Measurements from ENCODE around the gene NOP16.

Gene NOP16

DNA sequence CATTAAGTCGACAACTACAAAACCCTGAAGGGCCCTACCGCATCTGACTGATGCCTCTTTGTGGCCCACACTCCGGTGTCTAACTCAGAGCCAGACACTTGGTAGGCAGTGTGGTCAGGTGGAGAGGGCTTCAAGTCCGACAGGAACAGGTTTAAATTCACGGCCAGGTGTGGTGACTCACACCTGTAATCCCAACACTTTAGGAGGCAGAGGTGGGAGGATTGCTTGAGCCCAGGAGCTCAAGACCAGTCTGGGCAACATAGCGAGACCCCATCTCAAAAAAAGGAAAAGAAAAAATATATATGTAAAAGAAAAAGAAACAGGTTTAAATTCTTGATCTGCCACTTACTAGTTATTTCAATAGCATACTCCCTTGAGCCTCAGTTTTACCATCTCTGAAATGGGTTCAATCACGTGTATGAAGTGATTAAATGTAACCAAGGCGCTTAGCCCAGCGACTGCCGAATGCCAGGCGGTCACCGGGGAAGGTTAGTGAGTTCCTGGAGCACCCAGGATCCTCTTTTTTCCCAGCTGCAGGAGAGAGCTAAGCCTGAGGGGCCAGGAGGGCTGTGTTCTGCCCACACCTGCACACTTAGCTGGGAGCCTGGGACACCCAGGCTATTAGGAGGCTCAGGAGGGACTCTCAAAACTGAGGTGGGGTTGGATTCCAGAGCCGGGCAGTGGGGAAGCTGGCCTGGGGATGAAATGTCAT is 27.0 kb upstream of the NOP16 start:
- TF ChIP-seq ZFX (IDR thresholded peaks at IDR 0.05), result no peak
- TF ChIP-seq, protein P1, sequence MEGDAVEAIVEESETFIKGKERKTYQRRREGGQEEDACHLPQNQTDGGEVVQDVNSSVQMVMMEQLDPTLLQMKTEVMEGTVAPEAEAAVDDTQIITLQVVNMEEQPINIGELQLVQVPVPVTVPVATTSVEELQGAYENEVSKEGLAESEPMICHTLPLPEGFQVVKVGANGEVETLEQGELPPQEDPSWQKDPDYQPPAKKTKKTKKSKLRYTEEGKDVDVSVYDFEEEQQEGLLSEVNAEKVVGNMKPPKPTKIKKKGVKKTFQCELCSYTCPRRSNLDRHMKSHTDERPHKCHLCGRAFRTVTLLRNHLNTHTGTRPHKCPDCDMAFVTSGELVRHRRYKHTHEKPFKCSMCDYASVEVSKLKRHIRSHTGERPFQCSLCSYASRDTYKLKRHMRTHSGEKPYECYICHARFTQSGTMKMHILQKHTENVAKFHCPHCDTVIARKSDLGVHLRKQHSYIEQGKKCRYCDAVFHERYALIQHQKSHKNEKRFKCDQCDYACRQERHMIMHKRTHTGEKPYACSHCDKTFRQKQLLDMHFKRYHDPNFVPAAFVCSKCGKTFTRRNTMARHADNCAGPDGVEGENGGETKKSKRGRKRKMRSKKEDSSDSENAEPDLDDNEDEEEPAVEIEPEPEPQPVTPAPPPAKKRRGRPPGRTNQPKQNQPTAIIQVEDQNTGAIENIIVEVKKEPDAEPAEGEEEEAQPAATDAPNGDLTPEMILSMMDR (conservative IDR thresholded peaks at IDR 0.05), result no peak
- peak overlapping the region; percentile 88 for H3K27ac ChIP-seq

GRCh38 chr5:176414704-176415103 is 26.3 kb upstream of the NOP16 start:
- no peak for TF ChIP-seq ZFX (IDR thresholded peaks at IDR 0.05)
- H3K27ac ChIP-seq, result no peak overlapping the region

- TF ChIP-seq, protein P1 (conservative IDR thresholded peaks at IDR 0.05), result no peak
- no peak for TF ChIP-seq ZFX (IDR thresholded peaks at IDR 0.05)
- no peak overlapping the region for H3K27ac ChIP-seq
Measured at GRCh38 chr5:176413709-176414191, 25.4 kb upstream of the NOP16 start.

- no peak overlapping the region for H3K27ac ChIP-seq
- no peak for TF ChIP-seq ZFX (IDR thresholded peaks at IDR 0.05)
- TF ChIP-seq, protein P1 (conservative IDR thresholded peaks at IDR 0.05), result no peak
Measured at GRCh38 chr5:176413255-176413565, 24.8 kb upstream of the NOP16 start.

DNA sequence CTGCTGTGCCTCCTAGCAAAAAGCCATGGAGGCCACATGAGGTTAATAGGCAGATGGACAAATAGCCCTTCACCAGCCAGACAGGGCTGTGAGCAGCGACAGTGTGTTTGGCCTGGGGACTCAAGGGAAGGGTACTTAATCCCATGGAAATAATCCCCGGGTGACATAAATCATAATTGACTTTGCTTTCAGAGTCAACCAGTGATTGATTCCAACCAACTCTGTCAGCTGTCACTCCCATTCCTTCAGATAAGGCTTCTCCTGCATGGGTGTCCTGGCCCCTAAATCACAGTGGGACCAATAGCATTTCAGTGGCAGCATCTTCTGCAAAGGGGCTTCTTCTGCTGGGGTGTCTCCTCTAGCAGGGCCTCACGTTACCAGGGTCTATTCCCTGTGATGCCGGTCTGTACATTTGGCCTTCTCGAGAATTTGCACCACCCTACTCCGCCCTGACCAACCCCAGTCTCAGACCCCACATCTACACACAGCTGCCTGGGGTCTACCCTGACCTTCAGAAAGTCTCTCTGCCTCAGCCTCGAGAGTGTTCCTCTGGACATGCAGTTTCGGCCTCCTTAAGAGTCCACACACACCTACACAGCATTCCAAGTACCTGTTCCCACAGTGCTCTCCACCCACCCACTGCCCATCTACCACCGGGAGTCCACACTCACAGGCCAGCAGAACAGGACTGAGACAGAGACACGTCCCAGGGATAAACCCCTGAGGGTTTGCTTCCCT is 24.3 kb upstream of the NOP16 start:
- H3K27ac ChIP-seq, result no peak overlapping the region
- TF ChIP-seq ZFX (IDR thresholded peaks at IDR 0.05), result no peak
- TF ChIP-seq, protein P1 (conservative IDR thresholded peaks at IDR 0.05), result no peak

DNA sequence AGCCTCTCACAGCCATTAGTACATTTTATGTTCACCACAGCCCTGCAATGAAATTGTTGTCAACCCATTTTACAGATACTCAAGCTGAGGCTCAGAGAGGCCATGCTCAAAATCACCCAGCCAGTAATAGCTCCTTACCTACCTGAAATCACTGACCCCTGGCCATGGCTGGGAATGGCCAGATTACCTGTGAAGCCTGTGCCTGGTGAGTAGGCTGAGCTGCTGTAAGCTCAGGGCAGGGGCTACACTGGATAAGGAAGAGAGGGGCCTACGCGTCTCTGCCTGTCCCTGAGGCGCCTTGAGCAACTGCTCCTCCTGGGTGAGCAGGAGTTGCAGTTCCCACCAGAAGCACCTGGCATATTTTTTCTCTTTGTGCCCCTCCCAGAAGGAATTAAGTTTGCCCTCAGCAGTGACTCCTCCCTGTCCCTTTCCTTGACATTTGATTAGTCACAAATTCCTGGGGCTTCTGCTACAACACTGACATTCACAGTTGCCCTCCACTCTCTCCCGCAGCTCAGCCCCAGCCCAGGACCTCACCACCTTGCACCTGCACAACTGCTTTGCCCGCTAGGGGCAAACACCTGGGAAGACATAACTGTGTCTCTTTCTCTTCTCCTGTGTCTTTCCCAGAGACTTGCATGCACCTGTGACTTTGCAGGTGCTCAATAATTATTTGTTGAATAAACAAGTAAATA is 22.2 kb upstream of the NOP16 start:
- no peak overlapping the region for H3K27ac ChIP-seq
- TF ChIP-seq, protein P1 (conservative IDR thresholded peaks at IDR 0.05), result no peak
- no peak for TF ChIP-seq ZFX (IDR thresholded peaks at IDR 0.05)

- TF ChIP-seq ZFX (IDR thresholded peaks at IDR 0.05), result no peak
- TF ChIP-seq, protein P1 (conservative IDR thresholded peaks at IDR 0.05), result no peak
- no peak overlapping the region for H3K27ac ChIP-seq
Measured at GRCh38 chr5:176409765-176410164, 21.4 kb upstream of the NOP16 start.
